Left lung (tissue), 10 donors: ENCODE measurements around the gene RREB1. TPM values are rescaled to one million over a fixed set of nuclear protein-coding genes. Genes with fewer than 3 reads are reported as not detected.

Source experiments
- ATAC-seq: fragments of 200-7000 bp; cut with Tn5 transposase; one replicate; pipeline ENCODE4 v1.9.1; 2020; ENCODE audit warnings: moderate library complexity
- DNase-seq, 4 donors: peaks; one replicate each; pipeline ENCODE4 v3.0.0-alpha.2; 2013 to 2020
- H3K27ac ChIP-seq, 2 donors: fragments of 200-600 bp; sonication (generic) in 1 of 2; one replicate each; pipeline versions ENCODE4 v1.5.0 to v1.8.0; 2020 to 2021
- H3K27me3 ChIP-seq, 2 donors: fragments of 200-600 bp; sonication (generic) in 1 of 2; one replicate each; pipeline versions ENCODE4 v1.5.0 to v1.8.0; 2020 to 2021
- H3K36me3 ChIP-seq, 2 donors: fragments of 200-600 bp; sonication (generic) in 1 of 2; one replicate each; pipeline versions ENCODE4 v1.5.0 to v1.8.0; 2020 to 2021
- H3K4me1 ChIP-seq, 2 donors: fragments of 200-600 bp; one replicate each; pipeline ENCODE4 v1.8.0; 2021
- H3K4me3 ChIP-seq, 2 donors: fragments of 200-600 bp; sonication (generic) in 1 of 2; one replicate each; pipeline versions ENCODE4 v1.5.0 to v1.8.0; 2020 to 2021; ENCODE audit warnings: mild to moderate bottlenecking in 1 of 2
- H3K9me3 ChIP-seq, 2 donors: fragments of 200-600 bp; sonication (generic) in 1 of 2; one replicate each; pipeline versions ENCODE4 v1.5.0 to v1.8.0; 2020 to 2021
- intact Hi-C, 2 donors: fragments of 100-400 bp; cut with DNase I; formaldehyde crosslinking; loops; one replicate each; pipeline versions ENCODE4 v1.11.2 to v1.14.2; 2022
- polyA plus RNA-seq, 6 donors: library from polyadenylated mRNA; unstranded; fragments of 120-200 nt; gene quantifications; one replicate each; pipeline ENCODE4 v1.2.1, GENCODE V29; 2013; ENCODE audit not compliant: insufficient read length in 6 of 6
- total RNA-seq, 2 donors: library from RNA; stranded (reverse); fragmentation: NEBNext Ultra II Directional; extraction: Animal tissue kit (Norgen Biotek cat#: 25700); gene quantifications; one replicate each; pipeline ENCODE4 v1.2.1, GENCODE V29; 2021
- TF ChIP-seq, protein P1 (sequence below), 2 donors: fragments of 200-600 bp; sonication (generic) in 1 of 2; IDR thresholded peaks; one replicate each; pipeline versions ENCODE4 v1.5.0 to v1.8.0; 2021; ENCODE audit warnings: antibody characterized with exemption in 2 of 2
- donor health status: DM: no; HTN: yes; CAD: no.
- donor health status: DM: no; HTN: no; CAD: no.

Gene RREB1
- total and polyA plus RNA-seq, 8 donors: 24.1 to 54.0 (median 27.6) TPM

- intact Hi-C loops: no loop called here
- ATAC-seq: peak; percentile 15
Observed at GRCh38 chr6:7219310-7219709, 111.5 kb downstream of the RREB1 start.

DNA sequence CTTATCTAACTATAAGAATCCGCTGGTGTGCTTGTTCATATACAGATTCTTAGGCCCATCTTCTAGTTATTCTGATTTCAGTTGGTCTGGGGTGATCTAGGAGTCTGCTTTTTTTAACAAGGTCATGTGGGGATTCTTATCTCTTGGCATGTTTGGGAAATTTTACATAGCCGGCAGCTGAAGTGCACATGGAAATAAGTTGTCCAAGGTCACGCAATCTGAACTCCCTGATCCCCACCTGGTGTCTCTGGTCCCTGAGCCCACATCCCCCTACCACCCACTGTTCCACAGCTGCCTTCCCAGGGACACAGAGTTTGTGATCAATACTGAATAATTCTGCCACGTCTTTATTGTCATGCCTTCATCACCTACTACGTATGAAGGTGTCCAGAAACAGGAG is 114.4 kb downstream of the RREB1 start:
- intact Hi-C loops: no loop called here
- DNase-seq (no peak), ATAC-seq (no peak)
- Histone ChIP-seq H3K27me3 (no peaks in the 10 kb centered on the region), H3K36me3 (peaks cover 7 to 52% of the 10 kb centered on the region in 2 donors), H3K27ac (no peak overlapping the region), H3K9me3 (no peaks in the 10 kb centered on the region), H3K4me1 (peaks cover 13 to 45% of the 10 kb centered on the region in 2 donors), H3K4me3 (no peak overlapping the region)
- TF ChIP-seq, protein P1, sequence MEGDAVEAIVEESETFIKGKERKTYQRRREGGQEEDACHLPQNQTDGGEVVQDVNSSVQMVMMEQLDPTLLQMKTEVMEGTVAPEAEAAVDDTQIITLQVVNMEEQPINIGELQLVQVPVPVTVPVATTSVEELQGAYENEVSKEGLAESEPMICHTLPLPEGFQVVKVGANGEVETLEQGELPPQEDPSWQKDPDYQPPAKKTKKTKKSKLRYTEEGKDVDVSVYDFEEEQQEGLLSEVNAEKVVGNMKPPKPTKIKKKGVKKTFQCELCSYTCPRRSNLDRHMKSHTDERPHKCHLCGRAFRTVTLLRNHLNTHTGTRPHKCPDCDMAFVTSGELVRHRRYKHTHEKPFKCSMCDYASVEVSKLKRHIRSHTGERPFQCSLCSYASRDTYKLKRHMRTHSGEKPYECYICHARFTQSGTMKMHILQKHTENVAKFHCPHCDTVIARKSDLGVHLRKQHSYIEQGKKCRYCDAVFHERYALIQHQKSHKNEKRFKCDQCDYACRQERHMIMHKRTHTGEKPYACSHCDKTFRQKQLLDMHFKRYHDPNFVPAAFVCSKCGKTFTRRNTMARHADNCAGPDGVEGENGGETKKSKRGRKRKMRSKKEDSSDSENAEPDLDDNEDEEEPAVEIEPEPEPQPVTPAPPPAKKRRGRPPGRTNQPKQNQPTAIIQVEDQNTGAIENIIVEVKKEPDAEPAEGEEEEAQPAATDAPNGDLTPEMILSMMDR (IDR thresholded peaks at IDR 0.05): no peak

More at GRCh38 chr6:7219310-7219709, 111.5 kb downstream of the RREB1 start:
- Histone ChIP-seq H3K27me3 (no peaks in the 10 kb centered on the region), H3K9me3 (no peaks in the 10 kb centered on the region), H3K27ac (peak overlapping the region in 1 of 2 donors; percentile 28), H3K36me3 (peaks cover 0 to 51% of the 10 kb centered on the region in 2 donors), H3K4me1 (peaks cover 13 to 57% of the 10 kb centered on the region in 2 donors), H3K4me3 (no peak overlapping the region)
- DNase-seq: no peak
- TF ChIP-seq, protein P1 (IDR thresholded peaks at IDR 0.05): no peak

DNA sequence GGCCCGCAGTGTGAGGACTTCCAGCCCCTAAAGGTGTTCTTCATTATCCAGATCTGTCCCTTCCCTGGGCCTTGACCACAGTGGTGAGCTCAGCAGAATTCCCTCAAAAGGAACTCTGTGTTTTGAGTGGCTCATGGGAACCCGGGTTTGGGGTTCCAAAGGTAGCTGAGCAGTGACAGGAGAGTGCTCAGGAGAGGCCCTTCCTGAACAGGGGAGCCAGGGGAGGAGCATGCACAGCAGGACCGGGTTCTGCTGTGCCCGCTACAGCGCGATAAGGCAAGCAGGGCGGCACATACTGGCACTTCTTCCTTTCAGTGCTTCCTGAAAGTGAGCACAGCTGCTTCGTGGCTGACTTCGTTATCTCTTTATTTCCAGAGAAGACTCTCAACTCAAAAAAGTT is 117.0 kb downstream of the RREB1 start:
- Histone ChIP-seq H3K36me3 (peaks cover 7 to 73% of the 10 kb centered on the region in 2 donors), H3K9me3 (no peaks in the 10 kb centered on the region), H3K4me3 (no peak overlapping the region), H3K27me3 (no peaks in the 10 kb centered on the region), H3K27ac (peak overlapping the region in 1 of 2 donors; percentile 34), H3K4me1 (peaks cover 0 to 19% of the 10 kb centered on the region in 2 donors)
- DNase-seq (no peak), ATAC-seq (no peak)
- intact Hi-C loops: no loop called here
- TF ChIP-seq, protein P1 (IDR thresholded peaks at IDR 0.05): no peak

DNA sequence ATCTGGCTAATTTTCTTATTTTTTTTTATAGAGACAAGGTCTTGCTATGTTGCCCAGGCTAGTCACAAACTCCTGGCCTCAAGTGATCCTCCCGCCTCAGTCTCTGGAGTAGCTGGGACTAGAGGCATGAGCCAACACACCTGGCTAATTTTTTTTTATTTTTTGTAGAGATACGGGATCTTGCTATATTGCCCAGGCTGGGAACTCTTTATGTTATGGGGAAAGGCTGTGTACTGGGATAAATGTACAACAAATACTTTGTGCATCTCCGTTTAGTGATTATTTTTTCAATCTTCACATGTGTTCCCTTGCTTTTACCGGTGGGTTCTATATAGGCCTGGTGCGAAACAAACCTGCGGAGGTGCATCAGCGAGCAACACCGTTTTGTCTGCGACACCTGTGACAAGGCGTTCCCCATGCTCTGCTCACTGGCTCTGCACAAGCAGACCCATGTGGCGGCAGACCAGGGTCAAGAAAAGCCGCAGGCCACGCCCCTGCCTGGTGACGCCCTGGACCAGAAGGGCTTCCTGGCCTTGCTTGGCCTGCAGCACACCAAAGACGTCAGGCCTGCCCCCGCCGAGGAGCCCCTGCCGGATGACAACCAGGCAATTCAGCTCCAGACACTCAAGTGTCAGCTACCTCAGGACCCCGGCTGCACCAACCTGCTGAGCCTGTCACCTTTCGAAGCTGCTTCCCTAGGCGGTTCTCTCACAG is 121.1 kb downstream of the RREB1 start:
- TF ChIP-seq, protein P1 (IDR thresholded peaks at IDR 0.05): no peak
- Histone ChIP-seq H3K36me3 (peaks cover 14 to 94% of the 10 kb centered on the region in 2 donors), H3K27ac (no peak overlapping the region), H3K4me3 (no peak overlapping the region), H3K9me3 (no peaks in the 10 kb centered on the region), H3K27me3 (no peaks in the 10 kb centered on the region), H3K4me1 (peaks cover 0 to 15% of the 10 kb centered on the region in 2 donors)
- intact Hi-C loops: no loop called here
- no peak for ATAC-seq
- no peak for DNase-seq

DNA sequence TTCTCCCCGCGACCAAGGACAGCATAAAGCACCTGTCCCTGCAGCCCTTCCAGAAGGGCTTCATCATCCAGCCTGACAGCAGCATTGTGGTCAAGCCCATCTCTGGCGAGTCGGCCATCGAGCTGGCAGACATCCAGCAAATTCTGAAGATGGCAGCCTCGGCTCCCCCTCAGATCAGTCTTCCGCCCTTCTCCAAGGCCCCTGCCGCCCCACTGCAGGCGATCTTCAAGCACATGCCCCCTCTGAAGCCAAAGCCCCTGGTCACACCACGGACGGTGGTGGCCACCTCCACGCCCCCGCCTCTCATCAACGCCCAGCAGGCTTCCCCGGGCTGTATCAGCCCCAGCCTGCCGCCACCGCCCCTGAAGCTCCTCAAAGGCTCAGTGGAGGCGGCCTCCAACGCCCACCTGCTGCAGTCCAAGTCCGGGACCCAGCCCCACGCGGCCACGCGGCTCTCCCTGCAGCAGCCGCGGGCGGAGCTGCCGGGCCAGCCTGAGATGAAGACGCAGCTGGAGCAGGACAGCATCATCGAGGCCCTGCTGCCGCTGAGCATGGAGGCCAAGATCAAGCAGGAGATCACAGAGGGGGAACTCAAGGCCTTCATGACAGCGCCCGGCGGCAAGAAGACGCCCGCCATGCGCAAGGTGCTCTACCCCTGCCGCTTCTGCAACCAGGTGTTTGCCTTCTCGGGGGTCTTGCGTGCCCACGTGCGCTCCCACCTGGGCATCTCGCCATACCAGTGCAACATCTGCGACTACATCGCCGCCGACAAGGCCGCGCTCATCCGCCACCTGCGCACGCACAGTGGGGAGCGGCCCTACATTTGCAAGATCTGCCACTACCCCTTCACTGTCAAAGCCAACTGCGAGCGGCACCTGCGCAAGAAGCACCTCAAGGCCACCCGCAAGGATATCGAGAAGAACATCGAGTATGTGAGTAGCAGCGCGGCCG is 121.9 kb downstream of the RREB1 start:
- Histone ChIP-seq H3K27me3 (no peaks in the 10 kb centered on the region), H3K27ac (no peak overlapping the region), H3K4me3 (no peak overlapping the region), H3K36me3 (peaks cover 14 to 98% of the 10 kb centered on the region in 2 donors), H3K4me1 (peaks cover 0 to 9% of the 10 kb centered on the region in 2 donors), H3K9me3 (no peaks in the 10 kb centered on the region)
- TF ChIP-seq, protein P1 (IDR thresholded peaks at IDR 0.05): no peak
- intact Hi-C loops: no loop called here
- ATAC-seq (no peak), DNase-seq (no peak)
